ENCODE measurements around the gene CCL14.
"Not testable (repeated sequence)": the region's sequence is repeated elsewhere in the genome, so short reads cannot be mapped to it uniquely, and the experiment has no call there.

Gene CCL14

GRCh38 chr17:36001110-36001771 is 14.7 kb upstream of the CCL14 start, which contains the start of gene CCL15:
Gene CCL15, minus strand, starts transcription at chr17:36001553. Its CDS starts 61 bp downstream, at chr17:36001492.
- no peak within 1 kb of the TSS for H3K4me3 ChIP-seq (ENCODE audit: low read depth in 1 of 2, low read length in 1 of 2)
- no peaks in the 10 kb centered on the region for H3K27me3 ChIP-seq
- no peaks in the 10 kb centered on the region for H3K36me3 ChIP-seq
- H3K4me1 ChIP-seq (ENCODE audit: control insufficient read depth in 1 of 2, insufficient read depth in 1 of 2, low read depth in 1 of 2, low read length in 1 of 2), result no peaks in the 10 kb centered on the region
- H3K27ac ChIP-seq, result no peak within 1 kb of the TSS
- no peak for TF ChIP-seq CTCF (IDR thresholded peaks at IDR 0.05)
- no peaks in the 10 kb centered on the region for H3K9me3 ChIP-seq

- no peaks in the 10 kb centered on the region for H3K27me3 ChIP-seq
- TF ChIP-seq CTCF (IDR thresholded peaks at IDR 0.05), result no peak
- H3K4me3 ChIP-seq (ENCODE audit: low read depth in 1 of 2, low read length in 1 of 2), result no peak overlapping the region
- no peaks in the 10 kb centered on the region for H3K4me1 ChIP-seq (ENCODE audit: control insufficient read depth in 1 of 2, insufficient read depth in 1 of 2, low read depth in 1 of 2, low read length in 1 of 2)
- H3K36me3 ChIP-seq, result no peaks in the 10 kb centered on the region
- no peaks in the 10 kb centered on the region for H3K9me3 ChIP-seq
- H3K27ac ChIP-seq, result no peak overlapping the region
These were observed 14.2 kb upstream of the CCL14 start for GRCh38 chr17:36000732-36001109.

DNA sequence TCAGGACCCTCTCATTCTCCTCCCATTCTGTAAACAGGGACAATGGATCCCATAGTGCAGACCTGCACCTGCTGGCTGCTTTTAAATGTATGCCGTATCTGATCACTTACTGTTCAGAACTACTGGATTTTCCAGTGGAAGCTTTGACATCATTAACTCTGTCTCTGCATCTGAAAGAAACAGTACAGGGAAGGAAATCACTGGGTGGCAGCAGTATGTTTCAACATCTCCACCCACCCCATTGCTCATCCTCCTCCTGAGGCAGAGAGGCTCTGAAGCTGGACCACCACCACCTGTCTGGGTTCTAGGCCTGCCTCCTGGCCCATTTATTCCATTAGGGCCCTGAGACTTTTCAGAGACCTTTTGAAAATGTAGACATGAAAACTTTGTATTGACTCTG is 12.2 kb upstream of the CCL14 start:
- Histone ChIP-seq H3K27me3 (no peaks in the 10 kb centered on the region), H3K4me3 (ENCODE audit: low read depth in 1 of 2, low read length in 1 of 2) (no peak overlapping the region), H3K9me3 (no peaks in the 10 kb centered on the region), H3K4me1 (ENCODE audit: control insufficient read depth in 1 of 2, insufficient read depth in 1 of 2, low read depth in 1 of 2, low read length in 1 of 2) (no peaks in the 10 kb centered on the region), H3K27ac (no peak overlapping the region), H3K36me3 (no peaks in the 10 kb centered on the region)
- TF ChIP-seq CTCF (IDR thresholded peaks at IDR 0.05), result no peak

GRCh38 chr17:35998018-35998545 is 11.6 kb upstream of the CCL14 start:
- Histone ChIP-seq H3K27me3 (no peaks in the 10 kb centered on the region), H3K4me1 (ENCODE audit: control insufficient read depth in 1 of 2, insufficient read depth in 1 of 2, low read depth in 1 of 2, low read length in 1 of 2) (no peaks in the 10 kb centered on the region), H3K4me3 (ENCODE audit: low read depth in 1 of 2, low read length in 1 of 2) (no peak overlapping the region), H3K9me3 (no peaks in the 10 kb centered on the region), H3K27ac (no peak overlapping the region), H3K36me3 (no peaks in the 10 kb centered on the region)
- no peak for TF ChIP-seq CTCF (IDR thresholded peaks at IDR 0.05)

GRCh38 chr17:35995346-35995745 is 8.8 kb upstream of the CCL14 start:
- H3K4me1 ChIP-seq (ENCODE audit: control insufficient read depth in 1 of 2, insufficient read depth in 1 of 2, low read depth in 1 of 2, low read length in 1 of 2); H3K27ac ChIP-seq; H3K9me3 ChIP-seq; H3K27me3 ChIP-seq; H3K4me3 ChIP-seq (ENCODE audit: low read depth in 1 of 2, low read length in 1 of 2); H3K36me3 ChIP-seq: not testable (repeated sequence)

DNA sequence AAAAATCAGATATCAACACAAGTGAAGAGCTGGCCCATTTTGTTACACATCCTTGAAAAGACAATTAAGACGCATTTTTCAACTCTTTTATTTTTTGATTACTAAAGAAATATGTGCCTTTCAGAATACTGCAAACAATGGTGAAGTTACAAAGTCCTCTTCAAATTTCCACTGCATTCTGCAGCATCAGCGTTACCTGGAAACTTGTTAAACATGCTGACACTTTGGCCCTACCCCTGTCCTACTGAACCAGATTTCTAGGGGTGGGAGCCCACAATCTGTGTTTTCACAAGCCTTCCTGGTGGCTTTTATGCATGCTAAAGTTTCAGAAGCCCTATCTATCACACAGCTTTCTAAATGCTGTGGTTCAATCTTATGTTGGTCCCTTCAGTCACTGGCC is 4.5 kb upstream of the CCL14 start:
- Histone ChIP-seq H3K27ac (no peak overlapping the region), H3K4me3 (ENCODE audit: low read depth in 1 of 2, low read length in 1 of 2) (no peak overlapping the region), H3K4me1 (ENCODE audit: control insufficient read depth in 1 of 2, insufficient read depth in 1 of 2, low read depth in 1 of 2, low read length in 1 of 2) (no peaks in the 10 kb centered on the region), H3K9me3 (no peaks in the 10 kb centered on the region), H3K27me3 (no peaks in the 10 kb centered on the region), H3K36me3 (no peaks in the 10 kb centered on the region)
- no peak for TF ChIP-seq CTCF (IDR thresholded peaks at IDR 0.05)
